ENCODE measurements around the gene KLHL29.

Gene KLHL29

GRCh38 chr2:23751747-23752265 is 366.8 kb downstream of the KLHL29 start:
- no peak for DNase-seq

- no peak for DNase-seq
Measured at GRCh38 chr2:23753291-23754010, 368.5 kb downstream of the KLHL29 start.

GRCh38 chr2:23754970-23755369 is 370.0 kb downstream of the KLHL29 start:
- DNase-seq, result no peak

- peak in 1 of 2 experiments; percentile 4 for DNase-seq
Measured at GRCh38 chr2:23756593-23757292, 371.8 kb downstream of the KLHL29 start.

GRCh38 chr2:23757686-23758433 is 372.9 kb downstream of the KLHL29 start:
- no peak for DNase-seq

Measured in NCI-H524 (cell line).